ENCODE results near the gene PRKCH. TPM values are rescaled to one million over a fixed set of nuclear protein-coding genes. Genes with fewer than 3 reads are reported as not detected.

Gene PRKCH
- total RNA-seq, 3 donors from 2014 or later (not counting 1 experiment from before 2014, with no cell fraction given) = 610 to 756 (median 618) TPM

Other genes starting within 250 kb of the PRKCH start
- gene TMEM30B, start 40.2 kb upstream of the PRKCH start, total RNA-seq = 1 to 10 TPM; 1.0 to 1.4 (median 1.3) TPM

Measured in natural killer cell (primary cell).